ENCODE data around the gene SLC35D2.

The SLC35D2 gene

GRCh38 chr9:96418083-96418919 lies 34.8 kb upstream of the SLC35D2 start, which contains the start of gene ZNF367:
ZNF367 (minus strand) TSS chr9:96418370; CDS start chr9:96418032, 338 bp downstream.
- TF ChIP-seq CTCF (IDR thresholded peaks at IDR 0.05; ENCODE audit: low read depth, low read length, poor library complexity, severe bottlenecking), result peak; percentile 9
- TF ChIP-seq EZH2phosphoT487 (IDR thresholded peaks at IDR 0.05; ENCODE audit: borderline replicate concordance, low read length), result no peak
- H3K4me1 ChIP-seq (ENCODE audit: control insufficient read depth, low read length), result peaks cover 50% of the 10 kb centered on the region
- no peaks in the 10 kb centered on the region; the same call in 1 of the 2 replicates for H3K27me3 ChIP-seq (ENCODE audit: control insufficient read depth, low read length)

GRCh38 chr9:96417661-96418082 lies 34.2 kb upstream of the SLC35D2 start:
- Histone ChIP-seq H4K20me1 (ENCODE audit: control insufficient read depth, insufficient read depth, low read depth, low read length) (peaks cover 32% of the 10 kb centered on the region), H3K4me1 (ENCODE audit: control insufficient read depth, low read length) (peaks cover 55% of the 10 kb centered on the region), H3K27me3 (ENCODE audit: control insufficient read depth, low read length) (no peaks in the 10 kb centered on the region; the same call in 1 of the 2 replicates), H3K4me3 (ENCODE audit: low read length) (peak overlapping the region; percentile 97), H3F3A (ENCODE audit: control insufficient read depth, insufficient read depth) (peaks cover 28% of the 10 kb centered on the region), H3K36me3 (ENCODE audit: control insufficient read depth, low read length) (peaks cover 52% of the 10 kb centered on the region), H3K4me2 (ENCODE audit: low read length) (peak overlapping the region; percentile 92), H3K79me2 (ENCODE audit: control insufficient read depth, low read length) (peaks cover 68% of the 10 kb centered on the region), H3K9me2 (replicated peaks; ENCODE audit: control insufficient read depth, low read length) (no peaks in the 10 kb centered on the region), H3K27ac (ENCODE audit: low read depth, low read length) (peak overlapping the region; percentile 99), H3K9me3 (ENCODE audit: control insufficient read depth, insufficient read depth, low read length) (no peaks in the 10 kb centered on the region)
- TF ChIP-seq CTCF (IDR thresholded peaks at IDR 0.05; ENCODE audit: low read depth, low read length, poor library complexity, severe bottlenecking), result no peak
- TF ChIP-seq EZH2phosphoT487 (IDR thresholded peaks at IDR 0.05; ENCODE audit: borderline replicate concordance, low read length), result no peak

More at GRCh38 chr9:96418083-96418919, 34.8 kb upstream of the SLC35D2 start, which contains the start of gene ZNF367:
- H3K4me2 ChIP-seq (ENCODE audit: low read length), result peak within 1 kb of the TSS; percentile 95
- peaks cover 47% of the 10 kb centered on the region for H3K36me3 ChIP-seq (ENCODE audit: control insufficient read depth, low read length)
- peaks cover 28% of the 10 kb centered on the region for H3F3A ChIP-seq (ENCODE audit: control insufficient read depth, insufficient read depth)
- peak within 1 kb of the TSS; percentile 99 for H3K27ac ChIP-seq (ENCODE audit: low read depth, low read length)
- H4K20me1 ChIP-seq (ENCODE audit: control insufficient read depth, insufficient read depth, low read depth, low read length), result peaks cover 27% of the 10 kb centered on the region
- H3K9me2 ChIP-seq (replicated peaks; ENCODE audit: control insufficient read depth, low read length), result no peaks in the 10 kb centered on the region
- no peaks in the 10 kb centered on the region for H3K9me3 ChIP-seq (ENCODE audit: control insufficient read depth, insufficient read depth, low read length)
- H3K79me2 ChIP-seq (ENCODE audit: control insufficient read depth, low read length), result peaks cover 62% of the 10 kb centered on the region
- H3K4me3 ChIP-seq (ENCODE audit: low read length), result peak within 1 kb of the TSS; percentile 98

GRCh38 chr9:96417051-96417586 lies 33.6 kb upstream of the SLC35D2 start:
- Histone ChIP-seq H3K4me1 (ENCODE audit: control insufficient read depth, low read length) (peaks cover 55% of the 10 kb centered on the region), H3K36me3 (ENCODE audit: control insufficient read depth, low read length) (peaks cover 57% of the 10 kb centered on the region), H3F3A (ENCODE audit: control insufficient read depth, insufficient read depth) (peaks cover 28% of the 10 kb centered on the region), H3K27ac (ENCODE audit: low read depth, low read length) (peak overlapping the region; percentile 76), H3K9me3 (ENCODE audit: control insufficient read depth, insufficient read depth, low read length) (no peaks in the 10 kb centered on the region), H3K4me3 (ENCODE audit: low read length) (peak overlapping the region; percentile 97), H4K20me1 (ENCODE audit: control insufficient read depth, insufficient read depth, low read depth, low read length) (peaks cover 32% of the 10 kb centered on the region), H3K4me2 (ENCODE audit: low read length) (peak overlapping the region; percentile 95), H3K79me2 (ENCODE audit: control insufficient read depth, low read length) (peaks cover 74% of the 10 kb centered on the region), H3K9me2 (replicated peaks; ENCODE audit: control insufficient read depth, low read length) (no peaks in the 10 kb centered on the region), H3K27me3 (ENCODE audit: control insufficient read depth, low read length) (no peaks in the 10 kb centered on the region; the same call in 1 of the 2 replicates)
- no peak for TF ChIP-seq CTCF (IDR thresholded peaks at IDR 0.05; ENCODE audit: low read depth, low read length, poor library complexity, severe bottlenecking)
- no peak for TF ChIP-seq EZH2phosphoT487 (IDR thresholded peaks at IDR 0.05; ENCODE audit: borderline replicate concordance, low read length)

Data from DOHH2 (cell line).